Progenitor cell of endocrine pancreas (in vitro differentiated cells): ENCODE data around the gene NUP93. TPM values are rescaled to one million over a fixed set of nuclear protein-coding genes. Genes with fewer than 3 reads are reported as not detected.
"Not testable (repeated sequence)": the region's sequence is repeated elsewhere in the genome, so short reads cannot be mapped to it uniquely, and the experiment has no call there.

Experiments
- DNase-seq: peaks from one replicate; pipeline ENCODE4 v3.0.0; 2021; ENCODE audit warnings: low spot score; ENCODE audit not compliant: unreplicated experiment
- H3K27ac Mint-ChIP-seq: 2 replicates; pipeline ENCODE4 v1.8.0; 2021; ENCODE audit warnings: mild to moderate bottlenecking, moderate library complexity, mixed read lengths
- H3K27me3 Mint-ChIP-seq: 2 replicates; pipeline ENCODE4 v1.8.0; 2021; ENCODE audit warnings: mixed read lengths
- H3K36me3 Mint-ChIP-seq: 2 replicates; pipeline ENCODE4 v1.8.0; 2022; ENCODE audit warnings: mixed read lengths; ENCODE audit not compliant: insufficient read depth
- H3K4me1 Mint-ChIP-seq: 2 replicates; pipeline ENCODE4 v1.8.0; 2021; ENCODE audit warnings: low read depth, mixed read lengths
- H3K4me3 Mint-ChIP-seq: 2 replicates; pipeline ENCODE4 v1.8.0; 2021; ENCODE audit warnings: low read depth, mild to moderate bottlenecking, moderate library complexity, mixed read lengths
- H3K9me3 Mint-ChIP-seq: 2 replicates; pipeline ENCODE4 v1.8.0; 2021; ENCODE audit warnings: low read depth, mixed read lengths
- total RNA-seq: library from RNA; stranded (reverse); gene quantifications from 2 replicates; pipeline ENCODE4 v1.2.1, GENCODE V29; 2021
- TF ChIP-seq, protein P1 (sequence below): fragments of 200-600 bp; sonication (generic); IDR thresholded peaks from one replicate; pipeline ENCODE4 v1.5.0; 2021; ENCODE audit warnings: antibody characterized with exemption, mild to moderate bottlenecking; ENCODE audit not compliant: unreplicated experiment

NUP93 gene
- total RNA-seq, 1 donor from 2014 or later: 74.4 TPM

DNA sequence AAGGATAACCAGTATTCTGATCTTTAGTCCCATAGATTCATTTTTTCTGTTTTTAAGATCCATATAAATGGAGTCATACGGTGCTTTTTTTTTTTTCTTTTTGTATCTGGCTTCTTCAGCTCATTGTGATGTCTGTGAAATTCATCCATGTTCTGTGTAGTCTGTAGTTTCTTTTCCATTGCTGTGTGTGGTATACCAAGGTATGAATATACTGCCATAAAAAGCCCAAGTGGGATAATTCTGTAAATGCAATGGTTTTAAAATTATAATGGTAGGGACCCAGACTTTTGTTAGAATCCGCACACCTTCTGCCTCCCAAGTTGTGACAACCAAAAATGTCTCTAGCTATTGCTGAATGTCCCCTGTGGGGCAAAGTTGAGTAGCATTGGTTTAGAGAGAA is 7.6 kb downstream of the NUP93 start:
- Mint-ChIP-seq H3K27ac (peak overlapping the region; percentile 8), H3K27me3 (no peaks in the 10 kb centered on the region), H3K36me3 (peaks cover 22% of the 10 kb centered on the region), H3K4me3 (no peak overlapping the region), H3K4me1 (peaks cover 6% of the 10 kb centered on the region), H3K9me3 (peaks cover 3% of the 10 kb centered on the region)
- TF ChIP-seq, protein P1, sequence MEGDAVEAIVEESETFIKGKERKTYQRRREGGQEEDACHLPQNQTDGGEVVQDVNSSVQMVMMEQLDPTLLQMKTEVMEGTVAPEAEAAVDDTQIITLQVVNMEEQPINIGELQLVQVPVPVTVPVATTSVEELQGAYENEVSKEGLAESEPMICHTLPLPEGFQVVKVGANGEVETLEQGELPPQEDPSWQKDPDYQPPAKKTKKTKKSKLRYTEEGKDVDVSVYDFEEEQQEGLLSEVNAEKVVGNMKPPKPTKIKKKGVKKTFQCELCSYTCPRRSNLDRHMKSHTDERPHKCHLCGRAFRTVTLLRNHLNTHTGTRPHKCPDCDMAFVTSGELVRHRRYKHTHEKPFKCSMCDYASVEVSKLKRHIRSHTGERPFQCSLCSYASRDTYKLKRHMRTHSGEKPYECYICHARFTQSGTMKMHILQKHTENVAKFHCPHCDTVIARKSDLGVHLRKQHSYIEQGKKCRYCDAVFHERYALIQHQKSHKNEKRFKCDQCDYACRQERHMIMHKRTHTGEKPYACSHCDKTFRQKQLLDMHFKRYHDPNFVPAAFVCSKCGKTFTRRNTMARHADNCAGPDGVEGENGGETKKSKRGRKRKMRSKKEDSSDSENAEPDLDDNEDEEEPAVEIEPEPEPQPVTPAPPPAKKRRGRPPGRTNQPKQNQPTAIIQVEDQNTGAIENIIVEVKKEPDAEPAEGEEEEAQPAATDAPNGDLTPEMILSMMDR: no peak
- no peak for DNase-seq

DNA sequence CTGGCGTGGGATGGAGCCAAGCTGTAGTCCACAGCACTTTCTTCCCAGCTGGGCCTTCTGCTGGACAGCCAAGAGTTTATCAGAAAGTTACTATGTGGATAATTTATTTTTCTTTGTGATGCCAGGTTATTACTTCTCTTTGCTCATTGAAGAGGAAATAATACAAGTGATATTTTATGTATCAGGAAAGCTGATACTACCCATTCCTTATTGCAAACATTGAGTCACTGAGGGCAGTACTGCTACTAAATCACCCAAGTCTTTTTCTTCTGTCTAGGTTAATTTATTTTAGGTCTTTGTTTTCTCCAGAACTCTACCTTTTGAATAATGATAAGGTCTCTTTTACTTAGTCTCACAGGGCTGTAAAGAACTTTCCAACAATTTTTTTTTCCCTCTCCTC is 8.3 kb downstream of the NUP93 start:
- DNase-seq: no peak
- TF ChIP-seq, protein P1: no peak
- peaks cover 3% of the 10 kb centered on the region for H3K9me3 Mint-ChIP-seq
- peaks cover 22% of the 10 kb centered on the region for H3K36me3 Mint-ChIP-seq
- H3K27ac Mint-ChIP-seq: peak overlapping the region; percentile 8
- H3K4me1 Mint-ChIP-seq: peaks cover 6% of the 10 kb centered on the region
- no peaks in the 10 kb centered on the region for H3K27me3 Mint-ChIP-seq
- no peak overlapping the region for H3K4me3 Mint-ChIP-seq

DNA sequence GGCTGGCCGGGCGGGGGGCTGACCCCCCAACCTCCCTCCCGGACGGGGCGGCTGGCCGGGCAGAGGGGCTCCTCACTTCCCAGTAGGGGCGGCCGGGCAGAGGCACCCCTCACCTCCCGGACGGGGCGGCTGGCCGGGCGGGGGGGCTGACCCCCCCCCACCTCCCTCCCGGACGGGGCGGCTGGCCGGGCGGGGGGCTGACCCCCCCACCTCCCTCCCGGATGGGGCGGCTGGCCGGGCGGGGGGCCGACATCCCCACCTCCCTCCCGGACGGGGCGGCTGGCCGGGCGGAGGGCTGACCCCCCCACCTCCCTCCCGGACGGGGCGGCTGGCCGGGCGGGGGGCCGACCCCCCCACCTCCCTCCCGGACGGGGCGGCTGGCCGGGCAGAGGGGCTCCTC is 9.4 kb downstream of the NUP93 start:
- H3K36me3 Mint-ChIP-seq: peaks cover 22% of the 10 kb centered on the region
- H3K27me3 Mint-ChIP-seq, DNase-seq, H3K4me3 Mint-ChIP-seq, H3K9me3 Mint-ChIP-seq, H3K27ac Mint-ChIP-seq, H3K4me1 Mint-ChIP-seq: not testable (repeated sequence)

DNA sequence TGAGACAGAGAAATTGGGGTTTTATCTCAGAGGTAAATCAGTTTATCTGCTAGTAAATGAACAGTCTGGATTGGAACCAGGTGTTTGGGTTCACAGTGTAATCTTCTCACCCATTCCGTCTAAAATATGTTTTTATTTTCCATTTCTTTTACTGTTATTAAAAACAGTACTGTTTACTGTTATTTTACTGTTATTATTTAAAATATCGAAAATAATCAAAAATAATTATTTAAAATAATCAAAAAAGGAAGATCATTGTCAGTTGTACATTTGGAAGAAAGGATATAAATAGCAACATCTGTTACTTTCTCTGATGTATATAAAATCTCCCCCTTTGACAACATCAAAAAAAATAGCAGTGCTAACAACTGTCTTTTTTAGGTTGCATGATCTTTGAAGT is 11.5 kb downstream of the NUP93 start:
- Mint-ChIP-seq H3K27ac (peak overlapping the region; percentile 16), H3K9me3 (peaks cover 3% of the 10 kb centered on the region), H3K4me3 (no peak overlapping the region), H3K4me1 (peaks cover 16% of the 10 kb centered on the region), H3K36me3 (peaks cover 20% of the 10 kb centered on the region), H3K27me3 (no peaks in the 10 kb centered on the region)
- no peak for DNase-seq
- TF ChIP-seq, protein P1: no peak

DNA sequence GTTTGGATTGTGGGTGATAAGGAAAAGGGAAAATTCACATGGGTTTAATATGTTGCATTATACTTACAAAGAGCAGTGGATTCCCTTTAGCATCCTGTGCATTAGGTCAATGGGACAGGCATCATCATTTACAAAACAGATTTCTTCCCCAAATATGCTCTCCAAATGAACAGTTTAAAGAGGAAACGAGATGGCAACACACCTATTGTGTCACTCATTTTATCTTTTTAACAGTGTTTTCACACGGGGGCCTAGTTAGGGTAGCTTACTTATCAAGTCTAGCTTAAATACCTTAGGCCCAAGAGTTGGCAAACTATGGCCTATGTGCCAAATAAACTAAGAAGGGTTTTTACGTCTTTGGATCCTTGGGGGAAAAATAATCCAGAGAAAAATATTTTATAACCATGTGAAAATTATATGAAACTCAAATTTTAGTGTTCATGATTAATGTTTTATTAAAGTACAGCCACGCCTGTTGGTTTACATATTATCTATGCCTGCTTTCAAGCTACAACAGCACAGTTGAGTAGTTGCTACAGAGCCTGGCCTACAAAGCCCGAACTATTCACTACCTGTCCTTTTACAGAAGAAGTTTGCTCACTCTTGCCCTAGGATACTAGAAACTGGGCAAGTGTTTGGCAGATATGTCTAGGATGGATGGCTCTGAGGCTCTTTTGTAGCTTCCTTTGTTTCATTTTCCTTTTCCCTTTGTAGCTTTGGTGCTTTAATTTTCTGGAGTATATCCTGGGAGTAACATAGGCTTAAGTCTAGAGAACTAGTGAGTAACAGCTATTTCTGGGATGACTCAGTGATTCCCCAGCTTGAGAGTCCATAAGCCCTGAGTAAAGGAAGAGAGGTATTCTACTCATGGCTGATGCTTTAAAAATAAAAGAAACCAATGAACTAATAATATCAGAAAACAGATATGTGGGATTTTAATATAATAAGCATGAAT is 12.4 kb downstream of the NUP93 start:
- Mint-ChIP-seq H3K4me3 (no peak overlapping the region), H3K27ac (peak overlapping the region; percentile 16), H3K4me1 (peaks cover 18% of the 10 kb centered on the region), H3K9me3 (peaks cover 3% of the 10 kb centered on the region), H3K36me3 (peaks cover 17% of the 10 kb centered on the region), H3K27me3 (no peaks in the 10 kb centered on the region)
- TF ChIP-seq, protein P1: no peak
- no peak for DNase-seq

DNA sequence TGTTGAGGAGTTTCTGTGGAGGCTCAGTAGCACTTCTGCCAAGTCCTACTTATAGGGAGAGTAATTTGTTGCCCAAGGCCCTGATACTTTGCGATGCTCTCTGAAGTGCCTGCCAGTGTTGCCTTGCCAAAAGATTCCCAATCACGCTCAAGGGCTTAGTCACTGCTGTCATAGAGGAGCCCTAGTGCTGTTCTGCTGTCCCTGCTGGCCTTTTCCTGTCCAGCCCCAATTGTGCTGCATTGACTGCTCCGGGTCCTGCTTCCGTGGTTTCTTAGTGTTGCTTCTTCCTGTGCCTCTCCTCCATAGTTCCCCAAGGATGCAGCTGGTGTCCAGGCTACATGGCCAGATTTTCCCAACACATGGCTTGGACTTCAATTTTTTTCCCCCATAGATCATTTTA is 13.9 kb downstream of the NUP93 start:
- no peaks in the 10 kb centered on the region for H3K9me3 Mint-ChIP-seq
- peaks cover 6% of the 10 kb centered on the region for H3K36me3 Mint-ChIP-seq
- DNase-seq: no peak
- TF ChIP-seq, protein P1: no peak
- H3K27ac Mint-ChIP-seq: no peak overlapping the region
- peaks cover 27% of the 10 kb centered on the region for H3K4me1 Mint-ChIP-seq
- H3K4me3 Mint-ChIP-seq: no peak overlapping the region
- H3K27me3 Mint-ChIP-seq: no peaks in the 10 kb centered on the region
